Endothelial cell of umbilical vein (primary cell): Measurements from ENCODE around the gene S1PR5. TPM values are rescaled to one million over a fixed set of nuclear protein-coding genes. Genes with fewer than 3 reads are reported as not detected.

Experiments
- BruUV-seq: library from RNA; stranded (reverse); fragments of 400-500 nt; replicated peaks from 2 replicates; lab custom pipeline; 2021; lab: Mats Ljungman, UMichigan
- CTCF ChIA-PET: fragments of 300-600, 350-600 bp; sonication (Branson Sonifier 250); formaldehyde crosslinking; loops from one replicate; lab custom pipeline; 2021; ENCODE audit warnings: antibody characterized with exemption, inconsistent platforms; lab: Charles Lee
- POLR2A ChIA-PET: fragments of 300-600, 350-600 bp; sonication (Branson Sonifier 250); formaldehyde crosslinking; loops from one replicate; lab custom pipeline; 2021; ENCODE audit warnings: antibody characterized with exemption, inconsistent platforms; lab: Charles Lee
- DNase-seq: peaks from one replicate; pipeline ENCODE4 v3.0.0-alpha.2; 2011; ENCODE audit warnings: low read depth, low spot score
- FAIRE-seq: peaks from 2 replicates; lab custom pipeline; 2011; peaks lifted over from hg19 to GRCh38; lab: Jason Lieb, UNC
- H2AFZ ChIP-seq: 2 replicates; pipeline ENCODE4 v1.6.0; 2012; ENCODE audit warnings: low read depth, low read length, control low read depth, inconsistent platforms
- H3K27ac ChIP-seq: 2 replicates; pipeline ENCODE4 v1.5.1; 2011; ENCODE audit warnings: low read depth, mild to moderate bottlenecking, control low read depth, low read length, moderate library complexity; ENCODE audit not compliant: insufficient read depth
- H3K27me3 ChIP-seq, 2 experiments: 2 replicates each; pipeline versions ENCODE4 v1.6.0 to v1.6.1; 2011; ENCODE audit warnings: low read length in 2 of 2, mixed read lengths in 1 of 2; ENCODE audit not compliant: control insufficient read depth in 2 of 2, insufficient read depth in 2 of 2
- H3K36me3 ChIP-seq, 2 experiments: 2 replicates in 1 of 2; 3 replicates in 1 of 2; pipeline ENCODE4 v1.5.1; 2011; ENCODE audit warnings: low read length in 2 of 2, mild to moderate bottlenecking in 1 of 2, moderate library complexity in 1 of 2; ENCODE audit not compliant: control insufficient read depth in 2 of 2, insufficient read depth in 2 of 2; ENCODE audit errors: extremely low read depth in 1 of 2
- H3K4me1 ChIP-seq: 3 replicates; pipeline ENCODE4 v1.5.1; 2011; ENCODE audit warnings: mild to moderate bottlenecking, low read length; ENCODE audit not compliant: control insufficient read depth, insufficient read depth; ENCODE audit errors: extremely low read depth
- H3K4me2 ChIP-seq: 2 replicates; pipeline ENCODE4 v1.6.1; 2011; ENCODE audit warnings: low read length, control low read depth, mixed read lengths; ENCODE audit not compliant: insufficient read depth
- H3K4me3 ChIP-seq, 3 experiments: fragments of 200-600 bp in 1 of 3; sonication (generic), shearing (Covaris generic) in 1 of 3; replicated peaks in 1 of 3; 2 replicates each; pipeline ENCODE4 v1.5.1; 2011 to 2016; ENCODE audit warnings: control low read depth in 3 of 3, low read length in 3 of 3, mild to moderate bottlenecking in 2 of 3, inconsistent platforms in 1 of 3, low read depth in 1 of 3, moderate library complexity in 1 of 3; ENCODE audit not compliant: insufficient read depth in 1 of 3
- H3K79me2 ChIP-seq: 2 replicates; pipeline ENCODE4 v1.6.0; 2012; ENCODE audit warnings: low read length, inconsistent platforms; ENCODE audit not compliant: control insufficient read depth, insufficient read depth
- H3K9ac ChIP-seq: replicated peaks from 2 replicates; pipeline ENCODE3; 2011; ENCODE audit warnings: low read length, control low read depth; ENCODE audit not compliant: insufficient read depth; ENCODE audit errors: extremely low read depth
- H3K9me1 ChIP-seq: replicated peaks from 3 replicates; pipeline ENCODE4 v1.6.0; 2011; ENCODE audit warnings: mild to moderate bottlenecking, low read length; ENCODE audit not compliant: control insufficient read depth, insufficient read depth; ENCODE audit errors: extremely low read depth
- H3K9me3 ChIP-seq: replicated peaks from 2 replicates; pipeline ENCODE4 v1.5.1; 2012; ENCODE audit warnings: low read length, inconsistent platforms; ENCODE audit not compliant: control insufficient read depth, insufficient read depth
- H4K20me1 ChIP-seq: replicated peaks from 2 replicates; pipeline ENCODE3; 2011; ENCODE audit warnings: mild to moderate bottlenecking, low read length; ENCODE audit not compliant: control insufficient read depth, insufficient read depth; ENCODE audit errors: extremely low read depth
- CTCF ChIP-seq, 2 donors: IDR thresholded peaks; 1 replicate in 1 of 2; 2 replicates in 1 of 2; pipeline ENCODE4 v1.5.1; 2011; ENCODE audit warnings: low read length in 2 of 2, mild to moderate bottlenecking in 2 of 2, moderate library complexity in 2 of 2, control low read depth in 1 of 2, inconsistent platforms in 1 of 2, low read depth in 1 of 2; ENCODE audit not compliant: insufficient read depth in 1 of 2; ENCODE audit errors: extremely low read depth in 1 of 2
- EZH2 ChIP-seq: IDR thresholded peaks from 2 replicates; pipeline ENCODE4 v1.6.1; 2012; ENCODE audit warnings: borderline replicate concordance, low read depth, mild to moderate bottlenecking, moderate library complexity, low read length, inconsistent platforms; ENCODE audit not compliant: severe bottlenecking
- FOS ChIP-seq: IDR thresholded peaks from 2 replicates; pipeline ENCODE4 v1.6.1; 2011; ENCODE audit warnings: mild to moderate bottlenecking, low read length, moderate library complexity, borderline replicate concordance; ENCODE audit not compliant: insufficient read depth
- GATA2 ChIP-seq: IDR thresholded peaks from 2 replicates; pipeline ENCODE4 v1.7.0; 2011; ENCODE audit warnings: low read depth, mild to moderate bottlenecking, moderate library complexity, mixed read lengths, low read length; ENCODE audit not compliant: insufficient read length, insufficient read depth
- JUN ChIP-seq: IDR thresholded peaks from 2 replicates; pipeline ENCODE4 v1.6.1; 2011; ENCODE audit warnings: borderline replicate concordance, low read depth; ENCODE audit not compliant: insufficient read length, insufficient read depth
- MAX ChIP-seq: IDR thresholded peaks from 2 replicates; pipeline ENCODE4 v1.6.1; 2011; ENCODE audit not compliant: insufficient read depth, insufficient read length
- MYC ChIP-seq: IDR thresholded peaks from one replicate; pipeline ENCODE4 v1.6.1; 2011; ENCODE audit warnings: mild to moderate bottlenecking, low read depth, low read length
- POLR2A ChIP-seq: IDR thresholded peaks from 2 replicates; pipeline ENCODE4 v1.6.1; 2012; ENCODE audit warnings: low read depth, mild to moderate bottlenecking, control low read depth, low read length
- POLR2AphosphoS5 ChIP-seq: IDR thresholded peaks from 2 replicates; pipeline ENCODE4 v1.6.1; 2012; ENCODE audit warnings: low read depth, mild to moderate bottlenecking, control low read depth, low read length, moderate library complexity; ENCODE audit not compliant: insufficient read depth
- dilution Hi-C: fragments of 300-500 bp; cut with MboI; formaldehyde crosslinking; loops from one replicate; pipeline ENCODE4 v1.15.0; 2019; ENCODE audit warnings: low sequenced_read_pairs; ENCODE audit not compliant: extremely low pct_ligation_motif_present
- intact Hi-C: fragments of 100-400 bp; cut with micrococcal nuclease; formaldehyde crosslinking; loops from one replicate; pipeline ENCODE4 v1.10.0; 2022
- polyA plus RNA-seq, 4 experiments: library from polyadenylated mRNA; depleted of rRNA in 3 of 4; stranded (reverse) in 3 of 4; unstranded in 1 of 4; fragments of >200 nt; gene quantifications; 2 replicates each; pipeline versions ENCODE4 v1.2.1 to v1.2.3, GENCODE V29; 2011 to 2012; ENCODE audit warnings: missing spikeins in 1 of 4
- total RNA-seq: library from RNA; stranded (reverse); gene quantifications from 2 replicates; pipeline ENCODE4 v1.2.3, GENCODE V29; 2021

S1PR5 gene
- total and polyA plus RNA-seq, 2 donors (not counting 3 experiments of a cell fraction or from before 2014, with no cell fraction given): not detected

GRCh38 chr19:10474962-10475451 lies 42.2 kb downstream of the S1PR5 start:
- no TSS peak for BruUV-seq
- POLR2A ChIA-PET: no interaction called here

More at GRCh38 chr19:10474962-10475451, 42.2 kb downstream of the S1PR5 start:
- FAIRE-seq: no peak
- H3K9me3 ChIP-seq: no peaks in the 10 kb centered on the region
- H4K20me1 ChIP-seq: no peaks in the 10 kb centered on the region
- no peak overlapping the region for H3K4me3 ChIP-seq
- H3K27me3 ChIP-seq: no peaks in the 10 kb centered on the region
- H3K9ac ChIP-seq: no peak overlapping the region
- no peak overlapping the region for H3K4me2 ChIP-seq
- no peaks in the 10 kb centered on the region for H3K36me3 ChIP-seq
- no peaks in the 10 kb centered on the region for H3K9me1 ChIP-seq
- peaks cover 7% of the 10 kb centered on the region for H3K4me1 ChIP-seq
- no peak overlapping the region for H2AFZ ChIP-seq
- dilution Hi-C loops (no loop called here), intact Hi-C loops (loop anchor here (10.0 kb wide), 1 partner anchor 220 kb away; no protein-coding TSS in a partner anchor)
- no peak overlapping the region for H3K27ac ChIP-seq
- no peak for DNase-seq
- CTCF ChIA-PET: interaction anchor here (1.1 to 1.7 kb wide), 4 partner anchors 9 to 47 kb away, joined by 3 to 6 read pairs (median 4); no protein-coding TSS in a partner anchor
- TF ChIP-seq POLR2A (no peak), EZH2 (no peak), POLR2AphosphoS5 (no peak), JUN (no peak), MAX (no peak), CTCF (IDR thresholded peaks at IDR 0.05; ENCODE audit: extremely low read depth in 1 of 2, insufficient read depth in 1 of 2, low read depth in 1 of 2, low read length in 2 of 2) (no peak), GATA2 (no peak), MYC (no peak), FOS (no peak)
- H3K79me2 ChIP-seq: no peaks in the 10 kb centered on the region
